ENCODE results near the gene PLLP.

Gene PLLP

DNA sequence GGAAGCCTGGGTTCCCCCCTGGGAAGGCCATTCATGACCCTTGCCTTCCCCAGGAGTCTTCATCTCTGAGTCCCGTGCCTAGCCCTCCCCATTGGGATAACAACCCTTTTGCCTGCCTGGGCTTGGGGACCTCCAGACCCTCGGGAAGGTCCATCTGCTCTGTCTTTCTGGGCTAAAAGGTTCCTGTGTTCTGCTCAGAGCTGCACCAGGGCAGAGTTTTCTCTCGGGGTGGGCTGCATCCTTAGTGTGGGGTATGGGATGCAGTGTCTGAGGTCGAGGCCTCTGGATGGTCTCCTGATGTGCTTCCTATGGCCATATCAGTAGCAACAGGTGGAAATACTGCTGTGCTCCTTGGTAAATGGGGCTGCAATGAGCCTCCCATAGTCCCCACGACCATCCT, 22.9 kb upstream of the PLLP start:
- TF ChIP-seq, protein P1, sequence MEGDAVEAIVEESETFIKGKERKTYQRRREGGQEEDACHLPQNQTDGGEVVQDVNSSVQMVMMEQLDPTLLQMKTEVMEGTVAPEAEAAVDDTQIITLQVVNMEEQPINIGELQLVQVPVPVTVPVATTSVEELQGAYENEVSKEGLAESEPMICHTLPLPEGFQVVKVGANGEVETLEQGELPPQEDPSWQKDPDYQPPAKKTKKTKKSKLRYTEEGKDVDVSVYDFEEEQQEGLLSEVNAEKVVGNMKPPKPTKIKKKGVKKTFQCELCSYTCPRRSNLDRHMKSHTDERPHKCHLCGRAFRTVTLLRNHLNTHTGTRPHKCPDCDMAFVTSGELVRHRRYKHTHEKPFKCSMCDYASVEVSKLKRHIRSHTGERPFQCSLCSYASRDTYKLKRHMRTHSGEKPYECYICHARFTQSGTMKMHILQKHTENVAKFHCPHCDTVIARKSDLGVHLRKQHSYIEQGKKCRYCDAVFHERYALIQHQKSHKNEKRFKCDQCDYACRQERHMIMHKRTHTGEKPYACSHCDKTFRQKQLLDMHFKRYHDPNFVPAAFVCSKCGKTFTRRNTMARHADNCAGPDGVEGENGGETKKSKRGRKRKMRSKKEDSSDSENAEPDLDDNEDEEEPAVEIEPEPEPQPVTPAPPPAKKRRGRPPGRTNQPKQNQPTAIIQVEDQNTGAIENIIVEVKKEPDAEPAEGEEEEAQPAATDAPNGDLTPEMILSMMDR (conservative IDR thresholded peaks at IDR 0.05): no peak
- H3K27ac ChIP-seq: no peak overlapping the region

DNA sequence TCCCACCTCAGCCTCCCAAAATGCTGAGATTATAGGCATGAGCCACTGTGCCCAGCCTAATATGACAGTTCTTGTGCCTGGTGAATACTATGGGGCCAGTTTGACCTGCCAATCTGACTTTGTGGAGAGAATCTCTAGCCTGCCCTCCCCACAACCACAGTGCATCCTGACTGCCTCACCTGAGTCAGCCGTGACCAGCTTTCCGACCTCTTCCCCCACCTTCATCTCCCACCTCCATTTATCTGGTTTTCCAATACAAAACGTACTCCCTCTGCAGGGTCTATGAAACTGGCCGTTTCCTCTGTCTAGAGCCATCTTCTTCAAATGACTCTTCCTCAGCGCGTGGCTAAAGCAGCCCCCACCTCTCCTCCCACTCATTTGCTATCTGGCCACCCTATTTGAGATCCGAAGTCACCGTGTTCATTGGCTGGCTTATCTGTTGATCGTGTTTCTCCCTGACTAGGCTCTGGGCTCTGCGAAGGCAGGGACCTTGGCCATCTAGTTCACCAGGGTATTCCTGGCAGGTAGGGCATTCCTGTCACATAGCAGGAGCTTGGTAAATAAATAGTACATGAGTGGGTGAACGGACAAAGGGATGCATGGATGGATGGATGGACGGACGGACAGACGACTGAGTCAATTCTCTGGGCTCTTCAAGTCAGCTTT, 22.3 kb upstream of the PLLP start:
- H3K27ac ChIP-seq: no peak overlapping the region
- TF ChIP-seq, protein P1 (conservative IDR thresholded peaks at IDR 0.05): no peak

DNA sequence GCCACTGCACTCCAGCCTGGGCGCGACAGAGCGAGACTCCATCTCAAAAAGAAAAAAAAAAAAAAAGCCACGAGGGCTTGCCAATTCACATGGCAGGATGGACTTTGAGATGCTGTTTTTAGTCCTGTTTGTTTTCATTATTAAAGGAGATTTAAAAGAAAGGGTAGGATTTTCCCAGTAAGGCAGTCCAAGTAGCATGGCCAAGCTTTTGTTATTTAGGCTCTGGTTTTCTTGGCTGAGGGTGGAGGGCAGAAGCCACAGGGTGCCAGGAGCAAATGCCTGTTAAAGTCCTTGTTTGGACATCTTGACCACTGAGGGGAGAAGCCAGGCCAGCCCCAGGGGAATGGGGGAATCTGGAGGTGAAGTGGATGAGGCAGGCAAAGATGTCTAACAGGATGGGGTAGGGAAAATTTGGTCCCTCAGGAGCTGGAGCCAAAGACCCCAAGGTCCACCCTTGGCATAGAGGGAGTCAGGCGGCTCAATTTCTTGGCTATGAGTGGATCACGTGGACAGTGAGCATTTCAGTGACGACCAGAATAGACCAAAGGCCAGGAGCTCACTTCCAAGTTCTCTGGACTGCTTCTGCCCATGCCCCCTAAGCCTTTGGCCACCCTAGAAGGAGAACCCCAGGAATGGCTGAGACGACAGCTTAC, 20.8 kb upstream of the PLLP start:
- no peak overlapping the region for H3K27ac ChIP-seq

DNA sequence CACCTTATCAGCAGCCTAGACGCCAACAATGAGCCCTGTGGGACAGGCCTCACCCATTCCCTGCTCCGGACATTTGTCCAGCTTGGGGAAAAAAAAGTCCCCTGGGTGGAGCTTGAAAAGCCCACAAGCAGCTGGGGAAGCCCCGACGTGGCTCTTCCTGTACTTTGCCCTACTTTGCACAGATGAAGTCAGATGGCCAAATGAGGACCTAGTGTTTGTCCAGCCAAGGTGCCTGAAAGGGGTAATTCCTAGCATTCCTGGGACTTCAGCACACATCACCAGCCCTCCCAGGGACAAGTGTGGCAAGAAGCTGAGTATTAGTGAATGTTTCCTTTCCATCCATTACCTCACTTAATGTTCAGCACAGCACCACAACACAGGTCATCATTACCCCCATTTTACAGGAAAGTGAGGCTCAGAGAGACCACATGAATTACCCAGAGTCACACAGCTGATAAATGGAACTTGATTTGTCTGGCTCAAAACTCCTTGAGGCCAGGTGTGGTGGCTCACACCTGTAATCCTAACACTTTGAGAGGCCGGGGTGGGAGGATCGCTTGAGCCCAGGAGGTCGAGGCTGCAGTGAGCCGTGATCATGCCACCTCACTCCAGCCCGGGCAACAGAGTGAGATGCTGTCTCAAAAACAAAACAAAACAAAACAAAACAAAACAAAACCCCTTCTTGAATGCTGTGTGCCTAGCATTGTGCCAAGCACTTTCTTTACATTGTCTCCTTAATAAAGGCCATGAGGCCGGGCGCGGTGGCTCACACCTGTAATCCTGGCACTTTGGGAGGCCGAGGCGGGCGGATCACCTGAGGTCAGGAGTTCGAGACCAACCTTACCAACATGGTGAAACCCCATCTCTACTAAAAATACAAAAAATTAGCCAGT, 19.9 kb upstream of the PLLP start:
- no peak overlapping the region for H3K27ac ChIP-seq
- TF ChIP-seq, protein P1 (conservative IDR thresholded peaks at IDR 0.05): no peak

More for the DNA sequence above, 20.8 kb upstream of the PLLP start:
- TF ChIP-seq, protein P1 (conservative IDR thresholded peaks at IDR 0.05): no peak

DNA sequence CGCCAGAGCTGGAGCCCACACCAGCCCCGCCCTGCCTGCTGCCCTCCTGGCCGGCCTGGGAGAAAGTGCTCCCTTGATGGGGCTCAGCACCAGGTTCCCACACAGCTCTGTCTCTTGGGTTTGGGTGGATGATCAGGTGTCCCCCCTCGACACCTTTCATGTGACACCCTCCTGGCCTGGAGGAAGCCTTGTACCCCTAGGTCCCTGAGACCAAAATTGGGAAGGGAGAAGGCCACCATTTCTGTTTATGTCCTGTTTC, 19.4 kb upstream of the PLLP start:
- TF ChIP-seq, protein P1 (conservative IDR thresholded peaks at IDR 0.05): no peak
- H3K27ac ChIP-seq: no peak overlapping the region

DNA sequence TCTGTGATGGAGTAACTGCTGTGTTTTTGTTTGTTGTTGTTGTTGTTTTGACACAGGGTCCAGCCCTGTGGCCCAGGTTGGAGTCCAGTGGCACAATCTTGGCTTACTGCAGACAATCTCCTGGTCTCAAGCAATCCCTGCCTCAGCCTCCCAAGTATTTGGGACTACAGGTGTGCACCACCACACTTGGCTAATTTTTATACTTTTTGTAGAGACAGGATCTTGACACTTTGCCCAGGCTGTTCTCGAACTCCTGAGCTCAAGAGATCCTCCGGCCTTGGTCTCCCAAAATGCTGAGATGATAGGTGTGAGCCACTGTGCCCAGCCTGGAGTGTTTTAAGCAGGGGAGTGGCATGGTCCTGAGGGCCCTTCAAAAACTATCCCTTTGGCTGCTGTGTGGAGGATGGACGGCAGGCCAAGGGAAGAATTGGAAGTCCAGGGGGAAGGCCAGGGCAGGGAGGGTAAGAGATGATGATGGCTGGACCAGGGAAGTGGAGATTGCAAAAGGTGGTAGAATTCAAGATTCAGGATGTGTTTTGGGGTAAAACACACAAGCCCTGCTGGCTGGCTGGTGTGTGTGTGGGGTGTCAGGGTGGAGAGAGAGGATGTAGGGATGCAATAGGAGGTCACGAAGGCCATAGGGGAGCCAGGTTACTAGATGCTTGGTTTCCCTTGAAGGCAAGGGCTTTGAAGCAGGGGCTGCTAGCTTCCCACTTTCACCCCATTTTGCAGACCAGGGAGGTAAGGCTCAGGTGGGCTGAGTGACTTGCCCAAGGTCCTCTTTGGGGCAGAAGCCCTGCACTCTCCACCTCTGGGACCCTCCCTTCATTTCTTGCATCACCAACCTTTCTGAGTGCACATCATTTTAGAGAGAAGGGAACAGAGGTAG, 18.8 kb upstream of the PLLP start:
- no peak overlapping the region for H3K27ac ChIP-seq

More for the DNA sequence above, 18.8 kb upstream of the PLLP start:
- TF ChIP-seq, protein P1 (conservative IDR thresholded peaks at IDR 0.05): no peak

All from VCaP (cell line).